Mesenteric fat pad (tissue), 1 donor: ENCODE data around the gene TBX3. TPM values are rescaled to one million over a fixed set of nuclear protein-coding genes. Genes with fewer than 3 reads are reported as not detected.
A peak's percentile ranks its signal among the peaks of the same experiment; 100 is the strongest.
"Not testable (repeated sequence)": the region's sequence is repeated elsewhere in the genome, so short reads cannot be mapped to it uniquely, and the experiment has no call there.

Experiments used
- DNase-seq: peaks from one replicate; pipeline ENCODE4 v3.0.0-alpha.2; 2020; ENCODE audit warnings: low spot score
- long read RNA-seq: library from polyadenylated mRNA; unstranded; transcript quantifications from one replicate; pipeline ENCODE4 v2.0.0, GENCODE V29; 2020
- total RNA-seq: library from RNA; stranded (reverse); fragmentation: NEBNext Ultra II Directional; extraction: Animal tissue kit (Norgen Biotek cat#: 25700); gene quantifications from one replicate; pipeline ENCODE4 v1.2.1, GENCODE V29; 2021
- donor health status: DM: yes; HTN: yes; CAD: no.

TBX3 gene
- total RNA-seq, result 16.5 TPM
- long read RNA-seq, partial matches to known transcripts, result 37 of 37 reads
- long read RNA-seq, other reads (novel, unspliced or antisense), result 0 of 37 reads

GRCh38 chr12:114684098-114684869 lies at the start of gene TBX3:
Gene TBX3 (minus strand): TSS chr12:114684175. CDS start chr12:114683200, 975 bp downstream.
- peak; percentile 94 for DNase-seq

GRCh38 chr12:114732426-114733030 lies 48.6 kb upstream of the TBX3 start:
- no peak for DNase-seq

- DNase-seq, result no peak
Observed at GRCh38 chr12:114729731-114730130, 45.8 kb upstream of the TBX3 start.

- DNase-seq, result no peak
Observed at GRCh38 chr12:114726092-114726710, 42.2 kb upstream of the TBX3 start.

- DNase-seq, result not testable (repeated sequence)
Observed at GRCh38 chr12:114722176-114722575, 38.2 kb upstream of the TBX3 start.

GRCh38 chr12:114721266-114721665 lies 37.3 kb upstream of the TBX3 start:
- DNase-seq, result no peak

- no peak for DNase-seq
Observed at GRCh38 chr12:114713466-114714215, 29.7 kb upstream of the TBX3 start.

- DNase-seq, result no peak
Observed at GRCh38 chr12:114711689-114712152, 27.7 kb upstream of the TBX3 start.

- DNase-seq, result no peak
Observed at GRCh38 chr12:114710151-114710550, 26.2 kb upstream of the TBX3 start.

GRCh38 chr12:114709112-114709511 lies 25.1 kb upstream of the TBX3 start:
- DNase-seq, result no peak

- not testable (repeated sequence) for DNase-seq
Observed at GRCh38 chr12:114708598-114708997, 24.6 kb upstream of the TBX3 start.

GRCh38 chr12:114704096-114704495 lies 20.1 kb upstream of the TBX3 start:
- no peak for DNase-seq

- no peak for DNase-seq
Observed at GRCh38 chr12:114703060-114703493, 19.1 kb upstream of the TBX3 start.

- no peak for DNase-seq
Observed at GRCh38 chr12:114702462-114702861, 18.5 kb upstream of the TBX3 start.

- DNase-seq, result no peak
Observed at GRCh38 chr12:114701553-114701952, 17.6 kb upstream of the TBX3 start.

- DNase-seq, result no peak
Observed at GRCh38 chr12:114701104-114701414, 17.1 kb upstream of the TBX3 start.

GRCh38 chr12:114700392-114701103 lies 16.6 kb upstream of the TBX3 start:
- DNase-seq, result no peak

- no peak for DNase-seq
Observed at GRCh38 chr12:114698566-114699163, 14.7 kb upstream of the TBX3 start.

- DNase-seq, result no peak
Observed at GRCh38 chr12:114697741-114698565, 14.0 kb upstream of the TBX3 start.
